ENCODE measurements around the gene NDUFA6. TPM values are rescaled to one million over a fixed set of nuclear protein-coding genes. Genes with fewer than 3 reads are reported as not detected.

The NDUFA6 gene
- total RNA-seq, 2 experiments from 2014 or later = 52.8 to 59.8 TPM

GRCh38 chr22:42052765-42053164 is 37.8 kb downstream of the NDUFA6 start:
- Histone ChIP-seq H3K27me3 (ENCODE audit: control insufficient read depth in 1 of 2, insufficient read depth in 2 of 2, low read length in 2 of 2) (no peaks in the 10 kb centered on the region), H3K4me3 (ENCODE audit: low read length) (no peak overlapping the region), H3K9me3 (ENCODE audit: control insufficient read depth in 1 of 2, insufficient read depth in 1 of 2, low read length in 2 of 2) (peaks cover 0 to 11% of the 10 kb centered on the region in 2 experiments), H3K27ac (ENCODE audit: low read depth in 1 of 2, low read length in 2 of 2) (no peak overlapping the region), H3K36me3 (ENCODE audit: insufficient read depth, low read length) (no peaks in the 10 kb centered on the region), H3K4me1 (ENCODE audit: insufficient read depth, low read length) (no peaks in the 10 kb centered on the region)
- ChIA-PET CTCF (interaction anchor here (0.6 kb wide), 1 partner anchor 158 kb away, joined by 4 read pairs; no protein-coding TSS in a partner anchor), POLR2A (no interaction called here)
- no peak for DNase-seq
- Mint-ChIP-seq H3K36me3 (ENCODE audit: low read depth) (peaks cover 8% of the 10 kb centered on the region), H3K27me3 (no peaks in the 10 kb centered on the region), H3K4me1 (ENCODE audit: low read depth) (no peaks in the 10 kb centered on the region), H3K4me3 (no peak overlapping the region), H3K9me3 (peaks cover 8% of the 10 kb centered on the region), H3K27ac (no peak overlapping the region)
- ATAC-seq (ENCODE audit: poor library complexity) = no peak
- no peak for TF ChIP-seq CTCF (IDR thresholded peaks at IDR 0.05)
- intact Hi-C loops (cut with DNase I, micrococcal nuclease) = loop anchor here in 1 of 2 experiments (1.0 kb wide), 1 partner anchor 22 kb away; no protein-coding TSS in a partner anchor

DNA sequence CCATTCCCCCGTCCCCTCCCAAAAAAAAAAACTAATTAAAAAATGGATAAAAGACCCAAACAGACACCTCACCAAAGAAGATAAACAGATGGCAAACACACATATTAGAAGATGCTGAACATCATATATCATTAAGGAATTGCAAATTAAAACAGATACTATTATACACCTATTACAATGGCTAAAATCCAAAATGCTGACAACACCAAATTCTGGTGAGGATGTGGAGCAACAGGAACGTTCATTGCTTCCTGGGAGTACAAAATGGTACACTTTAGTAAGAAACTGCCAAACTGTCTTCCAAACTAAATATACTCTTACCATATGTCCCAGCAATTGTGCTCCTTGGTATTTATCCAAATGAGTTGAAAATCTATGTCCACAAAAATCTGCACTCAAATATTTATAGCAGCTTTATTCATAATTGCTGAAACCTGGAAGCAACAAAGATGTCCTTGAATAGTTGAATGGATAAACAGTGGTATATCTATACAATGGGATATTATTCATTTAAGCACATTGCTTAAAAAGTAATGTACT is 39.9 kb downstream of the NDUFA6 start:
- Histone ChIP-seq H3K4me1 (ENCODE audit: insufficient read depth, low read length) (no peaks in the 10 kb centered on the region), H3K27me3 (ENCODE audit: control insufficient read depth in 1 of 2, insufficient read depth in 2 of 2, low read length in 2 of 2) (no peaks in the 10 kb centered on the region), H3K36me3 (ENCODE audit: insufficient read depth, low read length) (no peaks in the 10 kb centered on the region), H3K27ac (ENCODE audit: low read depth in 1 of 2, low read length in 2 of 2) (no peak overlapping the region), H3K9me3 (ENCODE audit: control insufficient read depth in 1 of 2, insufficient read depth in 1 of 2, low read length in 2 of 2) (no peaks in the 10 kb centered on the region), H3K4me3 (ENCODE audit: low read length) (no peak overlapping the region)
- no peak overlapping the region for H3K4me3 Mint-ChIP-seq
- CTCF ChIA-PET = no interaction called here
- no peak overlapping the region for H3K27ac Mint-ChIP-seq
- no peaks in the 10 kb centered on the region for H3K9me3 Mint-ChIP-seq
- TF ChIP-seq CTCF (IDR thresholded peaks at IDR 0.05) = no peak
- no peaks in the 10 kb centered on the region for H3K27me3 Mint-ChIP-seq
- DNase-seq (no peak), ATAC-seq (ENCODE audit: poor library complexity) (no peak)
- POLR2A ChIA-PET = no interaction called here
- no peaks in the 10 kb centered on the region for H3K4me1 Mint-ChIP-seq (ENCODE audit: low read depth)
- intact Hi-C loops (cut with DNase I, micrococcal nuclease) = no loop called here
- no peaks in the 10 kb centered on the region for H3K36me3 Mint-ChIP-seq (ENCODE audit: low read depth)

DNA sequence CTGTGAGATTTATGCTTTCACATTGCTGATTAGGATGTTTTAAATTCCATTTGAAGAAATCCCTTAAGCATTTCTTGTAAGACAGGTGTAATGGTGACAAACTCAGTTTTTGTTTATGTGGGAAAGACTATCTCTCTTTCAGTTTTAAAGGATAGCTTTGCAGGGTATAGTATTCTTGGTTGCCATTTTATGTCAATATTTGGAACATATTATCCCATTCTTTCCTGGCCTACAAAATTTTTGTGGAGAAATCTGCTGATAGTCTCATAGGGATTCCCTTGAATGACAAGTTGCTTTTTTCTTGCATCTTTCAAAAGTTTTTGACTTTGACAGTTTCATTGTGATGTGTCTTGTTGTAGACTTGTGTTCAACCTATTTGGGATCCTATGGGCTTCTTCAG is 48.8 kb downstream of the NDUFA6 start:
- Histone ChIP-seq H3K4me3 (ENCODE audit: low read length) (no peak overlapping the region), H3K27ac (ENCODE audit: low read depth in 1 of 2, low read length in 2 of 2) (no peak overlapping the region), H3K9me3 (ENCODE audit: control insufficient read depth in 1 of 2, insufficient read depth in 1 of 2, low read length in 2 of 2) (peaks cover 11 to 12% of the 10 kb centered on the region in 2 experiments), H3K36me3 (ENCODE audit: insufficient read depth, low read length) (no peaks in the 10 kb centered on the region), H3K27me3 (ENCODE audit: control insufficient read depth in 1 of 2, insufficient read depth in 2 of 2, low read length in 2 of 2) (no peaks in the 10 kb centered on the region), H3K4me1 (ENCODE audit: insufficient read depth, low read length) (no peaks in the 10 kb centered on the region)
- DNase-seq = no peak
- Mint-ChIP-seq H3K4me3 (no peak overlapping the region), H3K9me3 (peaks cover 9% of the 10 kb centered on the region), H3K4me1 (ENCODE audit: low read depth) (no peaks in the 10 kb centered on the region), H3K27ac (no peak overlapping the region), H3K36me3 (ENCODE audit: low read depth) (peaks cover 7% of the 10 kb centered on the region), H3K27me3 (no peaks in the 10 kb centered on the region)
- no peak for TF ChIP-seq CTCF (IDR thresholded peaks at IDR 0.05)
- ATAC-seq (ENCODE audit: poor library complexity) = no peak
- intact Hi-C loops (cut with DNase I, micrococcal nuclease) = no loop called here
- POLR2A ChIA-PET = interaction anchor here (0.6 kb wide), 1 partner anchor 115 kb away, joined by 3 read pairs; no protein-coding TSS in a partner anchor
- CTCF ChIA-PET = no interaction called here

Measured in CD4-positive, alpha-beta T cell (primary cell).